DMS79 (cell line): Measurements from ENCODE around the gene SEPSECS.

Experiments used
- DNase-seq: peaks from one replicate; lab custom pipeline; 2025; lab: John Stamatoyannopoulos, UW

The SEPSECS gene

GRCh38 chr4:25081866-25082471, 78.3 kb downstream of the SEPSECS start:
- no peak for DNase-seq

DNA sequence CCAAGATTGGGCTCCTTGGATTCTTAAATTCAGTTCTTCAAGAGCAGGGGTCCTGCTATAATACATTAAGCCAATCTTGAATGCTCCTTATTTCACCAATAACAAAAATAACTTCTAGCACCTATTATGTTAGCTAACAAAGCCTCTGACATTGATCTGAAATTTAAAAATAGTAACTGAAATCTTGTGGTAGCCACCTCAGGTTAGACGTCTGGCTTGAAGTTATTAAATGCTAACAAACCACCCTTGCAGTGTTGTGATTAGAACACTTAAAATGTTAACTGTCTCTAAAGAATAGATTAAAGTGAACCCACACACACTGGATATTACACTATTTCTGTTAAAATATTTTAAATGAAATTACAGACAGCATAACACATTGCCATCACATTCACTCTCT, 79.7 kb downstream of the SEPSECS start:
- DNase-seq = no peak

- DNase-seq = no peak
Measured at GRCh38 chr4:25078523-25078922, 81.7 kb downstream of the SEPSECS start.

- DNase-seq = peak; percentile 18
Measured at GRCh38 chr4:25076625-25077398, 83.4 kb downstream of the SEPSECS start.

- peak; percentile 85 for DNase-seq
Measured at GRCh38 chr4:25075851-25076250, 84.4 kb downstream of the SEPSECS start.

DNA sequence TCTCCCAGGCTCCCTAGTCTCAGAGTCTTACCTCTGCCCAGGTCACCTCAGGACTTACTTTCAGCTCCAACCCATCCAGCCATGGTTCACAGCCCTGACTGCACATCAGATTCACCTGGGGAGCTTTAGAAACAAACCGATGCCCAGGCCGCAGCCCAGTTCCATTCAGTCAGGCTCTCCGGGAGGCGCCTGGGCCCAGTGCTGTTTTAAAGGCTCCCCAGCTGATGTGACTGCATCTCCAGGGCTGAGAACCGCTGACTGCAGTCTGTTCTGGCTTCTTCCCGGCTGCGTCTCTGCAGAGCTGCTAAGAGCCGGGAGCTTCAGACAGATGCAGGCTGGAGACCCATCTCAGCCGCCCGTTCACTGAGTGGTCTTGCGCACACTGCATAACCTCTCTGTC, 85.1 kb downstream of the SEPSECS start:
- no peak for DNase-seq

GRCh38 chr4:25070545-25070944, 89.7 kb downstream of the SEPSECS start:
- DNase-seq = no peak
